Measurements from ENCODE around the gene CCDC127.

DNA sequence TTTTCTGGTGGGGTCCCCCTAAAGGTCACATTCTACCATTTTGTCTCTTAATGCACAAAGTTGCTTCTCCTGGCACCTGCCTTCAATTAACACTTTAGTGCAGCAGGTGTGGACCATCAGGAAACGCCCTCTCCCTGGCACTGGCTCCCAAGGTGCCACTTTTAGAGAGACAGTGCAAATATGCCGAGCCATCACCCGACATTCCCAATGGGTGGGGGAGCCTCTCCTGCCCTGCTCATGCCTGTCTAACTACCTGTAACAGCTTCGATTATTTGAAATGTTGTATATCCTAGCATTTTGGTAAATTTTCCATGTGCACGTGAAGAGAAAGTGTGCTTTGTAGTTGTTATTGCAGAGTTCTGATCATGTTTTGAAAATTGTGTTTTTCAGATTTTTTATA, 39.8 kb downstream of the CCDC127 start:
- TF ChIP-seq, protein P1, sequence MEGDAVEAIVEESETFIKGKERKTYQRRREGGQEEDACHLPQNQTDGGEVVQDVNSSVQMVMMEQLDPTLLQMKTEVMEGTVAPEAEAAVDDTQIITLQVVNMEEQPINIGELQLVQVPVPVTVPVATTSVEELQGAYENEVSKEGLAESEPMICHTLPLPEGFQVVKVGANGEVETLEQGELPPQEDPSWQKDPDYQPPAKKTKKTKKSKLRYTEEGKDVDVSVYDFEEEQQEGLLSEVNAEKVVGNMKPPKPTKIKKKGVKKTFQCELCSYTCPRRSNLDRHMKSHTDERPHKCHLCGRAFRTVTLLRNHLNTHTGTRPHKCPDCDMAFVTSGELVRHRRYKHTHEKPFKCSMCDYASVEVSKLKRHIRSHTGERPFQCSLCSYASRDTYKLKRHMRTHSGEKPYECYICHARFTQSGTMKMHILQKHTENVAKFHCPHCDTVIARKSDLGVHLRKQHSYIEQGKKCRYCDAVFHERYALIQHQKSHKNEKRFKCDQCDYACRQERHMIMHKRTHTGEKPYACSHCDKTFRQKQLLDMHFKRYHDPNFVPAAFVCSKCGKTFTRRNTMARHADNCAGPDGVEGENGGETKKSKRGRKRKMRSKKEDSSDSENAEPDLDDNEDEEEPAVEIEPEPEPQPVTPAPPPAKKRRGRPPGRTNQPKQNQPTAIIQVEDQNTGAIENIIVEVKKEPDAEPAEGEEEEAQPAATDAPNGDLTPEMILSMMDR (IDR thresholded peaks at IDR 0.05) = no peak
- no peak for TF ChIP-seq POLR2A (IDR thresholded peaks at IDR 0.05)
